HepG2 (cell line): Measurements from ENCODE around the gene SOCS1. TPM values are rescaled to one million over a fixed set of nuclear protein-coding genes. Genes with fewer than 3 reads are reported as not detected.

Experiments
- AKAP8 ChIP-seq: sonication (generic); formaldehyde crosslinking; IDR thresholded peaks from 2 replicates; pipeline ENCODE4 v1.5.1; 2020; ENCODE audit warnings: mild to moderate bottlenecking, missing genetic modification reagents
- CC2D1A ChIP-seq: sonication (generic); formaldehyde crosslinking; IDR thresholded peaks from 2 replicates; pipeline ENCODE4 v1.8.1; 2023; ENCODE audit warnings: mild to moderate bottlenecking, missing genetic modification reagents
- CREB1 ChIP-seq, 2 experiments: fragments of 450-650 bp in 1 of 2; IDR thresholded peaks; 2 replicates each; pipeline ENCODE4 v1.6.1; 2016 to 2017; ENCODE audit warnings: control low read depth in 1 of 2, mild to moderate bottlenecking in 1 of 2, missing compliant biosample characterization in 1 of 2, missing genetic modification characterization in 1 of 2
- MIER2 ChIP-seq: IDR thresholded peaks from 2 replicates; pipeline ENCODE4 v1.6.1; 2016; ENCODE audit warnings: missing biosample characterization, missing genetic modification reagents
- NR3C1 ChIP-seq: sonication (generic); formaldehyde crosslinking; IDR thresholded peaks from 2 replicates; pipeline ENCODE4 v1.4.0; 2020; ENCODE audit warnings: missing genetic modification reagents
- POLR2A ChIP-seq, 2 experiments: IDR thresholded peaks; 2 replicates each; pipeline ENCODE4 v1.6.1; 2011; ENCODE audit warnings: low read depth in 2 of 2, low read length in 2 of 2, mild to moderate bottlenecking in 1 of 2, moderate library complexity in 1 of 2; ENCODE audit not compliant: insufficient read depth in 1 of 2
- RAD51 ChIP-seq: fragments of 450-650 bp; IDR thresholded peaks from 2 replicates; pipeline ENCODE4 v1.6.1; 2016; ENCODE audit warnings: borderline replicate concordance
- REPIN1 ChIP-seq: sonication (generic); formaldehyde crosslinking; IDR thresholded peaks from 2 replicates; pipeline ENCODE4 v1.8.0; 2022; ENCODE audit warnings: missing genetic modification reagents, low read depth, mild to moderate bottlenecking, borderline replicate concordance
- RNF2 ChIP-seq: fragments of 450-650 bp; conservative IDR thresholded peaks from 2 replicates; pipeline ENCODE4 v1.6.1; 2016; ENCODE audit warnings: low read depth
- SMARCE1 ChIP-seq: fragments of 450-650 bp; IDR thresholded peaks from 2 replicates; pipeline ENCODE4 v1.6.1; 2017; ENCODE audit warnings: borderline replicate concordance
- TBL1XR1 ChIP-seq: fragments of 150-350 bp; IDR thresholded peaks from 2 replicates; pipeline ENCODE4 v1.6.1; 2014; ENCODE audit warnings: borderline replicate concordance, low read length; ENCODE audit not compliant: partially characterized antibody
- U2AF1 ChIP-seq: fragments of 200-400 bp; formaldehyde crosslinking; optimal IDR thresholded peaks from 2 replicates; pipeline ENCODE3; 2017; ENCODE audit warnings: mild to moderate bottlenecking, low read depth, low read length
- ZNF382 ChIP-seq: sonication (generic); formaldehyde crosslinking; IDR thresholded peaks from 2 replicates; pipeline ENCODE4 v1.5.0; 2020; ENCODE audit warnings: missing genetic modification reagents, mild to moderate bottlenecking, borderline replicate concordance
- ZNF430 ChIP-seq: sonication (generic); formaldehyde crosslinking; IDR thresholded peaks from 2 replicates; pipeline ENCODE4 v1.9.0; 2021; ENCODE audit warnings: mild to moderate bottlenecking, missing genetic modification reagents
- ZNF510 ChIP-seq: sonication (generic); formaldehyde crosslinking; IDR thresholded peaks from 2 replicates; pipeline ENCODE4 v1.4.0; 2020; ENCODE audit warnings: low read depth, mild to moderate bottlenecking, missing genetic modification reagents
- ZNF747 ChIP-seq: sonication (generic); formaldehyde crosslinking; IDR thresholded peaks from 2 replicates; pipeline ENCODE4 v1.8.1; 2023; ENCODE audit warnings: missing genetic modification reagents, mild to moderate bottlenecking, borderline replicate concordance
- ZSCAN21 ChIP-seq: sonication (generic); formaldehyde crosslinking; IDR thresholded peaks from 2 replicates; pipeline ENCODE4 v1.8.0; 2022; ENCODE audit warnings: mild to moderate bottlenecking, missing genetic modification reagents, moderate library complexity, borderline replicate concordance
- polyA plus RNA-seq, 8 experiments: library from polyadenylated mRNA; depleted of rRNA in 3 of 8; stranded (reverse) in 7 of 8; unstranded in 1 of 8; fragments of >200 nt; fragmentation: Illumina TruSeq in 4 of 8; extraction: Trizol in 4 of 8; gene quantifications; 2 replicates each; pipeline versions ENCODE4 v1.2.1 to v1.2.3, GENCODE V29; 2011 to 2016; ENCODE audit warnings: low read depth in 4 of 8, missing spikeins in 1 of 8, mixed read lengths in 1 of 8; ENCODE audit not compliant: insufficient read depth in 1 of 8
- total RNA-seq, 5 experiments: library from RNA; depleted of rRNA; stranded (reverse); fragments of >200 nt; fragmentation: Illumina TruSeq; extraction: Trizol; gene quantifications; 2 replicates each; pipeline ENCODE4 v1.2.3, GENCODE V29; 2016; ENCODE audit warnings: low read depth in 1 of 5
- TF ChIP-seq, protein P1 (sequence below): IDR thresholded peaks from 2 replicates; pipeline ENCODE4 v1.6.1; 2016; ENCODE audit warnings: mild to moderate bottlenecking
- TF ChIP-seq, protein P2 (sequence below): fragments of 450-650 bp; IDR thresholded peaks from 2 replicates; pipeline ENCODE4 v1.6.1; 2017
- TF ChIP-seq, protein P3 (sequence below): sonication (generic); formaldehyde crosslinking; IDR thresholded peaks from 2 replicates; pipeline ENCODE4 v1.5.1; 2020; ENCODE audit warnings: mild to moderate bottlenecking, missing genetic modification reagents, borderline replicate concordance
- TF ChIP-seq, protein P4 (sequence below): IDR thresholded peaks from 2 replicates; pipeline ENCODE4 v1.6.1; 2016
- TF ChIP-seq, protein P5 (sequence below): sonication (generic); formaldehyde crosslinking; IDR thresholded peaks from 2 replicates; pipeline ENCODE4 v1.4.0; 2020; ENCODE audit warnings: missing genetic modification reagents

SOCS1 gene
- total and polyA plus RNA-seq, 2 of the 13 experiments (the other 11 are each of a cell fraction or from before 2014, with no cell fraction given) = 5.3 to 6.3 TPM

DNA sequence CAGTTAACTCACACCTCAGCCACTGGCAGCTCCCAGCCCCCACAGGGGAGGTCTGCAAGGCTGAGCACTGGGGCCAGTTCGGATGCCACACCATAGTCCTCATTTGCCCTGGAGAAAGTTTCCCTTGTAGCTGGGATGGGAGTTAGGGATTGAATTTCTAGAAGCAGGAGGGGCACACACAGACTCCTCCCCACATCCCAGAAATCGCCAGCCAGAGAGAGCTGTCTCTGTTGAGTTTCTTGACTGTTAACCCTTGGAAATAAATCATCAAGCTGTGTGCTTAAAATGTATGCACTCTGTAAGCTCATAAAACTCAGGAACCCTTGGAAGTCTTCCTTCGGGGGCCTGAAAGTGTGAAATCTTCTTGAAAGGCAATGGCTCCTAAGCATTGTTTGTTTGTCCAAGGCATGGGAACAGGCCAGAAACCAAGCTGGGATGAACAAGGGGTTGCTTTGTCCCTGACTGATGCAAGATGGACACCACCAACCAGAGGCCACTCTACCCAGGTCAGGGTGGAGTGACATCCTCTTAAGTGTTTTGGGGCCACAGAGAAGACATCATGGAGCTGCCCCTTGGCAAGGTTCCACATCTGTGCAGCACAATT, 17.8 kb upstream of the SOCS1 start (continued):
- TF ChIP-seq, protein P1, sequence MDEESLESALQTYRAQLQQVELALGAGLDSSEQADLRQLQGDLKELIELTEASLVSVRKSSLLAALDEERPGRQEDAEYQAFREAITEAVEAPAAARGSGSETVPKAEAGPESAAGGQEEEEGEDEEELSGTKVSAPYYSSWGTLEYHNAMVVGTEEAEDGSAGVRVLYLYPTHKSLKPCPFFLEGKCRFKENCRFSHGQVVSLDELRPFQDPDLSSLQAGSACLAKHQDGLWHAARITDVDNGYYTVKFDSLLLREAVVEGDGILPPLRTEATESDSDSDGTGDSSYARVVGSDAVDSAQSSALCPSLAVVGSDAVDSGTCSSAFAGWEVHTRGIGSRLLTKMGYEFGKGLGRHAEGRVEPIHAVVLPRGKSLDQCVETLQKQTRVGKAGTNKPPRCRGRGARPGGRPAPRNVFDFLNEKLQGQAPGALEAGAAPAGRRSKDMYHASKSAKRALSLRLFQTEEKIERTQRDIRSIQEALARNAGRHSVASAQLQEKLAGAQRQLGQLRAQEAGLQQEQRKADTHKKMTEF (CRISPR knock-in tag) = 0 out of 2 replicates have a peak, but pooled peaks have one; percentile 44
- TF ChIP-seq REPIN1 (CRISPR knock-in tag) (no peak), CC2D1A (CRISPR knock-in tag) (no peak), U2AF1 (peak; percentile 67), ZNF747 (CRISPR knock-in tag) (no peak), RNF2 (no peak), SMARCE1 (no peak), ZNF382 (CRISPR knock-in tag) (no peak), MIER2 (CRISPR knock-in tag) (peak; percentile 47; the same call in 1 of the 2 replicates), ZSCAN21 (CRISPR knock-in tag) (no peak), ZNF430 (peak; percentile 55; the same call in 1 of the 2 replicates), NR3C1 (CRISPR knock-in tag) (no peak), POLR2A (IDR thresholded peaks at IDR 0.05; ENCODE audit: insufficient read depth in 1 of 2, low read depth in 2 of 2, low read length in 2 of 2) (peak in 1 of 2 experiments; percentile 27; a peak in 1 of 4 replicates), RAD51 (no peak), AKAP8 (CRISPR knock-in tag) (no peak), TBL1XR1 (no peak), CREB1 (IDR thresholded peaks at IDR 0.05) (no peak), CREB1 (CRISPR knock-in tag; IDR thresholded peaks at IDR 0.05) (no peak; the same call in 1 of the 2 replicates), ZNF510 (CRISPR knock-in tag) (no peak)
- TF ChIP-seq, protein P2, sequence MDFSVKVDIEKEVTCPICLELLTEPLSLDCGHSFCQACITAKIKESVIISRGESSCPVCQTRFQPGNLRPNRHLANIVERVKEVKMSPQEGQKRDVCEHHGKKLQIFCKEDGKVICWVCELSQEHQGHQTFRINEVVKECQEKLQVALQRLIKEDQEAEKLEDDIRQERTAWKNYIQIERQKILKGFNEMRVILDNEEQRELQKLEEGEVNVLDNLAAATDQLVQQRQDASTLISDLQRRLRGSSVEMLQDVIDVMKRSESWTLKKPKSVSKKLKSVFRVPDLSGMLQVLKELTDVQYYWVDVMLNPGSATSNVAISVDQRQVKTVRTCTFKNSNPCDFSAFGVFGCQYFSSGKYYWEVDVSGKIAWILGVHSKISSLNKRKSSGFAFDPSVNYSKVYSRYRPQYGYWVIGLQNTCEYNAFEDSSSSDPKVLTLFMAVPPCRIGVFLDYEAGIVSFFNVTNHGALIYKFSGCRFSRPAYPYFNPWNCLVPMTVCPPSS = no peak
- TF ChIP-seq, protein P3, sequence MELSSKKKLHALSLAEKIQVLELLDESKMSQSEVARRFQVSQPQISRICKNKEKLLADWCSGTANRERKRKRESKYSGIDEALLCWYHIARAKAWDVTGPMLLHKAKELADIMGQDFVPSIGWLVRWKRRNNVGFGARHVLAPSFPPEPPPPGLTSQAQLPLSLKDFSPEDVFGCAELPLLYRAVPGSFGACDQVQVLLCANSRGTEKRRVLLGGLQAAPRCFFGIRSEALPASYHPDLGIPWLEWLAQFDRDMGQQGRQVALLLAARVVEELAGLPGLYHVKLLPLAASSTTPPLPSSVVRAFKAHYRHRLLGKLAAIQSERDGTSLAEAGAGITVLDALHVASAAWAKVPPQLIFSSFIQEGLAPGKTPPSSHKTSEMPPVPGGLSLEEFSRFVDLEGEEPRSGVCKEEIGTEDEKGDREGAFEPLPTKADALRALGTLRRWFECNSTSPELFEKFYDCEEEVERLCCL (CRISPR knock-in tag) = 0 out of 2 replicates have a peak, but pooled peaks have one; percentile 30
- TF ChIP-seq, protein P4, sequence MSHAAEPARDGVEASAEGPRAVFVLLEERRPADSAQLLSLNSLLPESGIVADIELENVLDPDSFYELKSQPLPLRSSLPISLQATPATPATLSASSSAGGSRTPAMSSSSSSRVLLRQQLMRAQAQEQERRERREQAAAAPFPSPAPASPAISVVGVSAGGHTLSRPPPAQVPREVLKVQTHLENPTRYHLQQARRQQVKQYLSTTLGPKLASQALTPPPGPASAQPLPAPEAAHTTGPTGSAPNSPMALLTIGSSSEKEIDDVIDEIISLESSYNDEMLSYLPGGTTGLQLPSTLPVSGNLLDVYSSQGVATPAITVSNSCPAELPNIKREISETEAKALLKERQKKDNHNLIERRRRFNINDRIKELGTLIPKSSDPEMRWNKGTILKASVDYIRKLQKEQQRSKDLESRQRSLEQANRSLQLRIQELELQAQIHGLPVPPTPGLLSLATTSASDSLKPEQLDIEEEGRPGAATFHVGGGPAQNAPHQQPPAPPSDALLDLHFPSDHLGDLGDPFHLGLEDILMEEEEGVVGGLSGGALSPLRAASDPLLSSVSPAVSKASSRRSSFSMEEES (CRISPR knock-in tag) = no peak
- TF ChIP-seq, protein P5, sequence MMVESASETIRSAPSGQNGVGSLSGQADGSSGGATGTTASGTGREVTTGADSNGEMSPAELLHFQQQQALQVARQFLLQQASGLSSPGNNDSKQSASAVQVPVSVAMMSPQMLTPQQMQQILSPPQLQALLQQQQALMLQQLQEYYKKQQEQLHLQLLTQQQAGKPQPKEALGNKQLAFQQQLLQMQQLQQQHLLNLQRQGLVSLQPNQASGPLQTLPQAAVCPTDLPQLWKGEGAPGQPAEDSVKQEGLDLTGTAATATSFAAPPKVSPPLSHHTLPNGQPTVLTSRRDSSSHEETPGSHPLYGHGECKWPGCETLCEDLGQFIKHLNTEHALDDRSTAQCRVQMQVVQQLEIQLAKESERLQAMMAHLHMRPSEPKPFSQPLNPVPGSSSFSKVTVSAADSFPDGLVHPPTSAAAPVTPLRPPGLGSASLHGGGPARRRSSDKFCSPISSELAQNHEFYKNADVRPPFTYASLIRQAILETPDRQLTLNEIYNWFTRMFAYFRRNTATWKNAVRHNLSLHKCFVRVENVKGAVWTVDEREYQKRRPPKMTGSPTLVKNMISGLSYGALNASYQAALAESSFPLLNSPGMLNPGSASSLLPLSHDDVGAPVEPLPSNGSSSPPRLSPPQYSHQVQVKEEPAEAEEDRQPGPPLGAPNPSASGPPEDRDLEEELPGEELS = peak; percentile 49; the same call in 1 of the 2 replicates
